ENCODE measurements around the gene USP10. TPM values are rescaled to one million over a fixed set of nuclear protein-coding genes. Genes with fewer than 3 reads are reported as not detected.

The USP10 gene
- total RNA-seq (2022; extraction: Qiagen RNA extraction; ENCODE audit: low read depth): 80.6 to 95.6 TPM (median 84.9 TPM) in 5 replicates

GRCh38 chr16:84699712-84700445 lies at the start of gene USP10:
TSS of gene USP10 (plus strand) at chr16:84700000. CDS start at chr16:84700091, 91 bp downstream.

GRCh38 chr16:84819644-84820304 lies 120.0 kb downstream of the USP10 start, which contains the start of gene CRISPLD2:
TSS of gene CRISPLD2 (plus strand) at chr16:84819985. CDS start at chr16:84838496, 18,511 bp downstream.

Other genes starting within 250 kb of the USP10 start
- 49.9 to 64.1 TPM (median 57.1 TPM) in 5 replicates for gene MEAK7, start 195.3 kb upstream of the USP10 start, total RNA-seq (2022; extraction: Qiagen RNA extraction; ENCODE audit: low read depth)
- 454 to 617 TPM (median 542 TPM) in 5 replicates for gene COTL1, start 81.9 kb upstream of the USP10 start, total RNA-seq (2022; extraction: Qiagen RNA extraction; ENCODE audit: low read depth)
- gene KLHL36, start 51.5 kb upstream of the USP10 start, total RNA-seq (2022; extraction: Qiagen RNA extraction; ENCODE audit: low read depth): 20.4 to 23.3 TPM (median 21.4 TPM) in 5 replicates
- 3.6 to 4.4 TPM (median 3.9 TPM) in 5 replicates for gene CRISPLD2, start 120.0 kb downstream of the USP10 start, total RNA-seq (2022; extraction: Qiagen RNA extraction; ENCODE audit: low read depth)